ENCODE measurements around the gene PRDM7.
"Not testable (repeated sequence)": the region's sequence is repeated elsewhere in the genome, so short reads cannot be mapped to it uniquely, and the experiment has no call there.

DNA sequence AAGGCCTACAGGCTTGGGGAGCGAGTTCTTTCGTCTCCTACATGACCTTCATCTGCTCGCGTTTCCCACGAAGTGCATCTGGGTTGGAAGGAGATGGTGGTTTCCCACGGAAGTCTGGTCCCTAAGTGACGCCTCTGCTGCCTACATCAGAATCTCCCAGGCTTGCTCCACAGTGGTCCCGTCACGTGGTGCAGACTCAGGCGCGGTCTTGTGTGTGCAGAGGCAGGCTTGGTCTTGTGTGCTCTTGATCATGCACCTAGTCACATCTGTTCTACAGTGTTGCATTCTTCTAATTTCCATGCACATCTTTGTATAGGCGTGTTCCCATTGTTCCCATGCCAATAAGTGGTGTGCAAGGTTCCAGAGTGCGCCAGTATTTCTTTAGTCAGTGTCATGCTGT lies 27.6 kb upstream of the PRDM7 start:
- TF ChIP-seq, protein P1, sequence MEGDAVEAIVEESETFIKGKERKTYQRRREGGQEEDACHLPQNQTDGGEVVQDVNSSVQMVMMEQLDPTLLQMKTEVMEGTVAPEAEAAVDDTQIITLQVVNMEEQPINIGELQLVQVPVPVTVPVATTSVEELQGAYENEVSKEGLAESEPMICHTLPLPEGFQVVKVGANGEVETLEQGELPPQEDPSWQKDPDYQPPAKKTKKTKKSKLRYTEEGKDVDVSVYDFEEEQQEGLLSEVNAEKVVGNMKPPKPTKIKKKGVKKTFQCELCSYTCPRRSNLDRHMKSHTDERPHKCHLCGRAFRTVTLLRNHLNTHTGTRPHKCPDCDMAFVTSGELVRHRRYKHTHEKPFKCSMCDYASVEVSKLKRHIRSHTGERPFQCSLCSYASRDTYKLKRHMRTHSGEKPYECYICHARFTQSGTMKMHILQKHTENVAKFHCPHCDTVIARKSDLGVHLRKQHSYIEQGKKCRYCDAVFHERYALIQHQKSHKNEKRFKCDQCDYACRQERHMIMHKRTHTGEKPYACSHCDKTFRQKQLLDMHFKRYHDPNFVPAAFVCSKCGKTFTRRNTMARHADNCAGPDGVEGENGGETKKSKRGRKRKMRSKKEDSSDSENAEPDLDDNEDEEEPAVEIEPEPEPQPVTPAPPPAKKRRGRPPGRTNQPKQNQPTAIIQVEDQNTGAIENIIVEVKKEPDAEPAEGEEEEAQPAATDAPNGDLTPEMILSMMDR (IDR thresholded peaks at IDR 0.05; ENCODE audit: insufficient read depth, low read depth, low read length): not testable (repeated sequence)
- TF ChIP-seq EZH2 (IDR thresholded peaks at IDR 0.05; ENCODE audit: insufficient read depth, low read length): not testable (repeated sequence)
